NCI-H128 (cell line): Measurements from ENCODE around the gene G6PD.
"Not testable (repeated sequence)": the region's sequence is repeated elsewhere in the genome, so short reads cannot be mapped to it uniquely, and the experiment has no call there.

Source experiments
- DNase-seq: peaks from one replicate; lab custom pipeline; 2025; ENCODE audit not compliant: unreplicated experiment; lab: John Stamatoyannopoulos, UW

G6PD gene

GRCh38 chrX:154545673-154546274 lies 872 bp downstream of the G6PD start:
- DNase-seq = no peak

GRCh38 chrX:154542723-154543424 lies 3.8 kb downstream of the G6PD start:
- DNase-seq = no peak

GRCh38 chrX:154541896-154542722 lies 4.5 kb downstream of the G6PD start:
- DNase-seq = no peak

- DNase-seq = no peak
These were observed 5.1 kb downstream of the G6PD start for GRCh38 chrX:154541589-154541895.

GRCh38 chrX:154540897-154541535 lies 5.6 kb downstream of the G6PD start:
- DNase-seq = no peak

- not testable (repeated sequence) for DNase-seq
These were observed 6.3 kb downstream of the G6PD start for GRCh38 chrX:154540365-154540764.

GRCh38 chrX:154539077-154539476 lies 7.6 kb downstream of the G6PD start:
- no peak for DNase-seq

GRCh38 chrX:154535892-154536291 lies 10.8 kb downstream of the G6PD start:
- DNase-seq = no peak

- DNase-seq = peak; percentile 70
These were observed 11.9 kb downstream of the G6PD start for GRCh38 chrX:154534526-154535322.

GRCh38 chrX:154532690-154533089 lies 14.0 kb downstream of the G6PD start:
- DNase-seq = no peak

GRCh38 chrX:154531626-154532025 lies 15.0 kb downstream of the G6PD start:
- DNase-seq = no peak

GRCh38 chrX:154530286-154530685 lies 16.4 kb downstream of the G6PD start:
- DNase-seq = no peak

GRCh38 chrX:154529206-154529612 lies 17.4 kb downstream of the G6PD start:
- no peak for DNase-seq

- peak; percentile 29 for DNase-seq
These were observed 19.6 kb downstream of the G6PD start for GRCh38 chrX:154526901-154527675.

- no peak for DNase-seq
These were observed 20.8 kb downstream of the G6PD start for GRCh38 chrX:154525606-154526490.

GRCh38 chrX:154519389-154519788 lies 27.3 kb downstream of the G6PD start:
- DNase-seq = no peak

GRCh38 chrX:154517101-154517781 lies 29.4 kb downstream of the G6PD start:
- DNase-seq = no peak

- DNase-seq = no peak
These were observed 30.0 kb downstream of the G6PD start for GRCh38 chrX:154516656-154517100.
